K562 (cell line): ENCODE data around the gene RNF39. TPM values are rescaled to one million over a fixed set of nuclear protein-coding genes. Genes with fewer than 3 reads are reported as not detected.

Experiments
- ARHGAP35 ChIP-seq: fragments of 450-650 bp; IDR thresholded peaks from 2 replicates; pipeline ENCODE4 v1.6.1; 2018; ENCODE audit not compliant: partially characterized antibody
- BCOR ChIP-seq: fragments of 450-650 bp; IDR thresholded peaks from 2 replicates; pipeline ENCODE4 v1.6.1; 2016
- CBX5 ChIP-seq: IDR thresholded peaks from 2 replicates; pipeline ENCODE4 v1.6.1; 2014; ENCODE audit warnings: low read depth, borderline replicate concordance
- CCNT2 ChIP-seq: IDR thresholded peaks from 2 replicates; pipeline ENCODE4 v1.6.1; 2011; ENCODE audit warnings: borderline replicate concordance, low read depth, mild to moderate bottlenecking, moderate library complexity, mixed read lengths, low read length; ENCODE audit not compliant: insufficient read length; ENCODE audit errors: extremely low read depth
- CTCF ChIP-seq, 3 experiments: IDR thresholded peaks in 2 of 3; conservative IDR thresholded peaks in 1 of 3; 2 replicates each; pipeline ENCODE4 v1.5.1; 2011 to 2012; ENCODE audit warnings: low read length in 3 of 3, mild to moderate bottlenecking in 3 of 3, control low read depth in 2 of 3, improper control_type of control experiment in 1 of 3, inconsistent platforms in 1 of 3, low read depth in 1 of 3, mixed read lengths in 1 of 3, moderate library complexity in 1 of 3; ENCODE audit not compliant: insufficient read depth in 2 of 3
- GABPB2 ChIP-seq: fragments of 250-450 bp; sonication (Bioruptor Pico); conservative IDR thresholded peaks from 2 replicates; pipeline ENCODE4 v1.5.1; 2021; ENCODE audit warnings: mild to moderate bottlenecking
- GATAD2A ChIP-seq: fragments of 450-650 bp; IDR thresholded peaks from 2 replicates; pipeline ENCODE4 v1.6.1; 2017
- HEY1 ChIP-seq: fragments of 250-450 bp; sonication (Bioruptor Pico); IDR thresholded peaks from 2 replicates; pipeline ENCODE4 v1.5.0; 2020; ENCODE audit warnings: mild to moderate bottlenecking, moderate library complexity, borderline replicate concordance
- HLTF ChIP-seq: fragments of 450-650 bp; IDR thresholded peaks from 2 replicates; pipeline ENCODE4 v1.6.1; 2016
- ILK ChIP-seq: fragments of 450-650 bp; IDR thresholded peaks from 2 replicates; pipeline ENCODE4 v1.6.1; 2016; ENCODE audit warnings: missing genetic modification characterization, low read depth, mild to moderate bottlenecking, missing compliant biosample characterization, moderate library complexity, borderline replicate concordance
- MAFG ChIP-seq: fragments of 450-650 bp; conservative IDR thresholded peaks from 2 replicates; pipeline ENCODE4 v1.6.1; 2016; ENCODE audit warnings: missing genetic modification characterization, missing compliant biosample characterization
- NCOA1 ChIP-seq: fragments of 450-650 bp; IDR thresholded peaks from 2 replicates; pipeline ENCODE4 v1.6.1; 2016; ENCODE audit warnings: low read depth
- NFIC ChIP-seq: fragments of 450-650 bp; IDR thresholded peaks from 2 replicates; pipeline ENCODE4 v1.6.1; 2017; ENCODE audit warnings: mild to moderate bottlenecking, inconsistent platforms
- NFRKB ChIP-seq: fragments of 450-650 bp; IDR thresholded peaks from 2 replicates; pipeline ENCODE4 v1.6.1; 2016; ENCODE audit warnings: low read depth
- POLR2A ChIP-seq: fragments of 450-650 bp; conservative IDR thresholded peaks from 2 replicates; pipeline ENCODE4 v1.6.1; 2016
- POLR2AphosphoS2 ChIP-seq: IDR thresholded peaks from 2 replicates; pipeline ENCODE4 v1.6.1; 2012; ENCODE audit warnings: low read length, improper control_type of control experiment
- RAD51 ChIP-seq: fragments of 450-650 bp; IDR thresholded peaks from 2 replicates; pipeline ENCODE4 v1.7.1; 2016; ENCODE audit warnings: low read depth, mild to moderate bottlenecking, borderline replicate concordance
- SIRT6 ChIP-seq: IDR thresholded peaks from one replicate; pipeline ENCODE4 v1.6.1; 2012; ENCODE audit warnings: low read depth, mild to moderate bottlenecking, control low read depth, inconsistent platforms, low read length, moderate library complexity
- SP2 ChIP-seq: IDR thresholded peaks from 2 replicates; pipeline ENCODE4 v1.6.1; 2011; ENCODE audit warnings: mild to moderate bottlenecking, low read depth, low read length, moderate library complexity; ENCODE audit not compliant: poor library complexity, severe bottlenecking; ENCODE audit errors: extremely low read depth
- TAF7 ChIP-seq: fragments of 450-650 bp; IDR thresholded peaks from 2 replicates; pipeline ENCODE4 v1.6.1; 2016; ENCODE audit warnings: missing genetic modification characterization, missing compliant biosample characterization
- TBL1XR1 ChIP-seq, 2 experiments: IDR thresholded peaks; 2 replicates each; pipeline ENCODE4 v1.6.1; 2012; ENCODE audit warnings: improper control_type of control experiment in 2 of 2, low read length in 2 of 2, mild to moderate bottlenecking in 1 of 2
- WHSC1 ChIP-seq: IDR thresholded peaks from one replicate; pipeline ENCODE4 v1.6.1; 2012; ENCODE audit warnings: low read length, control low read depth, inconsistent platforms
- ZBTB11 ChIP-seq, 3 experiments: fragments of 200-800 bp in 1 of 3; fragments of 250-450 bp in 1 of 3; fragments of 450-650 bp in 1 of 3; sonication (Bioruptor Pico) in 1 of 3; sonication (Bioruptor generic) in 1 of 3; formaldehyde crosslinking in 1 of 3; IDR thresholded peaks; 2 replicates each; pipeline versions ENCODE4 v1.6.1 to v1.8.0; 2016 to 2022; ENCODE audit warnings: mild to moderate bottlenecking in 2 of 3, missing genetic modification characterization in 2 of 3, missing compliant biosample characterization in 1 of 3, moderate library complexity in 1 of 3
- ZNF696 ChIP-seq: fragments of 250-450 bp; sonication (Bioruptor Pico); conservative IDR thresholded peaks from 2 replicates; pipeline ENCODE4 v1.4.0; 2020; ENCODE audit warnings: mild to moderate bottlenecking, moderate library complexity
- ZNF766 ChIP-seq: fragments of 200-800 bp; sonication (Bioruptor generic); conservative IDR thresholded peaks from 2 replicates; pipeline ENCODE4 v1.6.1; 2016; ENCODE audit warnings: missing genetic modification characterization, missing compliant biosample characterization
- polyA plus RNA-seq, 8 experiments: library from polyadenylated mRNA; depleted of rRNA in 4 of 8; stranded (reverse) in 5 of 8; unstranded in 3 of 8; fragments of >200 nt; fragmentation: Nextera tagmentation in 2 of 8; fragmentation: Illumina TruSeq in 1 of 8; extraction: Ambion mirVana in 2 of 8; extraction: Trizol in 1 of 8; gene quantifications; 2 replicates each; pipeline versions ENCODE4 v1.2.1 to v1.2.3, GENCODE V29; 2011 to 2014; ENCODE audit warnings: inconsistent platforms in 1 of 8, missing spikeins in 1 of 8
- total RNA-seq, 7 experiments: library from RNA; depleted of rRNA in 6 of 7; stranded (reverse); fragments of >200 nt in 6 of 7; fragmentation: Illumina TruSeq in 2 of 7; extraction: Trizol in 2 of 7; gene quantifications; 2 replicates each; pipeline versions ENCODE4 v1.2.1 to v1.2.3, GENCODE V29; 2011 to 2021; ENCODE audit warnings: low replicate concordance in 1 of 7

Gene RNF39
- total and polyA plus RNA-seq, 9 of the 15 experiments (the other 6 are each of a cell fraction or from before 2014, with no cell fraction given), result not detected

GRCh38 chr6:30066577-30067459 lies 8.8 kb downstream of the RNF39 start, which contains the start of gene PPP1R11 (continued):
- TF ChIP-seq GATAD2A (no peak), TAF7 (peak; percentile 53; the same call in 1 of the 2 replicates), ZNF696 (CRISPR knock-in tag) (no peak), ARHGAP35 (no peak), TBL1XR1 (IDR thresholded peaks at IDR 0.05; ENCODE audit: low read length in 2 of 2) (0 out of 4 replicates have a peak, but pooled peaks of 1 of the 2 experiments have one; percentile 17), POLR2AphosphoS2 (peak; percentile 62; the same call in 1 of the 2 replicates), CTCF (IDR thresholded peaks at IDR 0.05 in 2 of 3, conservative IDR thresholded peaks at IDR 0.05 in 1 of 3; ENCODE audit: insufficient read depth in 2 of 3, low read depth in 1 of 3, low read length in 3 of 3) (no peak; a peak in 1 of 6 replicates), ZNF766 (CRISPR knock-in tag) (peak; percentile 63), SIRT6 (no peak), CCNT2 (no peak), WHSC1 (no peak), MAFG (tag) (no peak), POLR2A (peak; percentile 93), HEY1 (CRISPR knock-in tag) (no peak), CBX5 (0 out of 2 replicates have a peak, but pooled peaks have one; percentile 52), GABPB2 (CRISPR knock-in tag) (no peak), SP2 (no peak), NFRKB (peak; percentile 58), ILK (no peak), HLTF (no peak), NFIC (peak; percentile 30), RAD51 (no peak), ZBTB11 (CRISPR knock-in tag; IDR thresholded peaks at IDR 0.05) (peak; percentile 92 to 99 (median 97); a peak in 5 of 6 replicates), BCOR (no peak), NCOA1 (peak; percentile 98)
